KOPT-K1 (cell line): ENCODE results near the gene PLXNB2.

Experiments used
- H3K27ac ChIP-seq: fragments of 200-600 bp; sonication (generic); 2 replicates; pipeline ENCODE4 v1.5.1; 2016; ENCODE audit warnings: antibody characterized with exemption, mild to moderate bottlenecking, low read depth, low read length; ENCODE audit not compliant: poor library complexity, severe bottlenecking
- H3K36me3 ChIP-seq: fragments of 200-600 bp; sonication (generic); 2 replicates; pipeline ENCODE4 v1.5.1; 2017; ENCODE audit warnings: antibody characterized with exemption, mild to moderate bottlenecking, low read length, moderate library complexity; ENCODE audit not compliant: insufficient read depth
- H3K9me3 ChIP-seq: fragments of 200-600 bp; sonication (generic); 2 replicates; pipeline ENCODE4 v1.5.1; 2017; ENCODE audit warnings: antibody characterized with exemption, low read length, mild to moderate bottlenecking; ENCODE audit not compliant: insufficient read depth, poor library complexity, severe bottlenecking

PLXNB2 gene

DNA sequence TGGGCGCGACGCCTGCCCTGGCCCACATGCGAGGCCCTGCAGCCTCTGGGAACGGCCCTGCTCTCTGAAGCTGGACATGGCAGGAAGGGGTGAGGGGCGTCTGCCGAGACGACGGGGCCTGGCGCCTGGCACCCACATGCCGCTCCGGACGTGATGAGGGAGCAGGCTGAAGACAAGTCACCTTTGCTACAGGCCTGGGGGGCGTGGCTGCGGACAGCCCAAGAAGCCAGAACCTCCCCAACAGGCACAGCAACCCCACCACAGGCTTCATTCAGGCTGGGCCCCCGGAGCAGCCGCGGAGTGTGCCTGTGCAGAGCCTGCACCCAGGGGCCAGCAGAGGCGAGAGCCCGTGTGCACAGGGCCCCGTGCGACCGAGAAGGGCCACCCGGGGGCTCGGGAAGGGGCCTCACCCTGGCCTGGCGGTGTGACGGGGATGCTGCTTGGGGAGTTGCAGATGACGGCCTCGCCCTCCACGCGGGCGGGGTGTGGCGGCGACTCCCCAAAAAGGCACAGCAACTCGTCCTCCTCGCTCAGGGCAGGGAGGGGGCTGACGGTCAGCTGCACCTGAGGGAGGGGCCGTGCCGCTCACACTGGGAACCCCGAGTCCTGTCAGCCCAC, 20.6 kb downstream of the PLXNB2 start:
- Histone ChIP-seq H3K27ac (no peak overlapping the region), H3K9me3 (no peaks in the 10 kb centered on the region), H3K36me3 (no peaks in the 10 kb centered on the region)

- Histone ChIP-seq H3K9me3 (no peaks in the 10 kb centered on the region), H3K36me3 (no peaks in the 10 kb centered on the region), H3K27ac (no peak overlapping the region)
Observed at GRCh38 chr22:50286275-50286674, 21.2 kb downstream of the PLXNB2 start.

DNA sequence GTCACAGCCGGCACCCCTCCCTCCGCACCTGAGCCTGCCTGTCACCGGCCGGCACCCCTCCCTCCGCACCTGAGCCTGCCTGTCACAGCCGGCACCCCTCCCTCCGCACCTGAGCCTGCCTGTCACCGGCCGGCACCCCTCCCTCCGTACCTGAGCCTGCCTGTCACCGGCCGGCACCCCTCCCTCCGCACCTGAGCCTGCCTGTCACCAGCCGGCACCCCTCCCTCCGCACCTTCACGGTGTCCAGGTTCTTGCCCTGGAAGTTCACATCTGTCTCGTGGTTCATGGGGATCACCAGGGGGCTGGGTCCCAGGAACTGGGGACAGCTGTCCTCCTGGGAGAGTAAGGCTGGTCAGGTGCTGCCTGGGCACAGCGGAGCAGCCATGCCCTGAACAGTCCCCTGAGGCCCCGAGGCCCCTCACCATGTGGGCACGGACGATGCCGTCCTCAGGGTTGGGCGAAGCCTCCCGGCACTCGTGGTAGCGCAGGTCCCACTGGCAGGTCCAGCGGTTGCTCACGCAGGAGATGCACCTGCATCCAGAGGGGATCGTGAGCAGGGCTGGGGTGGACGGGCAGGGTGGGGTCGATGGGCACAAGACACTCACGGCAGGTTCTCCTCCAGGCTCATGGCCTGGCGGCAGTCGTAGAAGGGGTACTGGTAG, 21.7 kb downstream of the PLXNB2 start:
- Histone ChIP-seq H3K36me3 (no peaks in the 10 kb centered on the region), H3K27ac (no peak overlapping the region), H3K9me3 (no peaks in the 10 kb centered on the region)

DNA sequence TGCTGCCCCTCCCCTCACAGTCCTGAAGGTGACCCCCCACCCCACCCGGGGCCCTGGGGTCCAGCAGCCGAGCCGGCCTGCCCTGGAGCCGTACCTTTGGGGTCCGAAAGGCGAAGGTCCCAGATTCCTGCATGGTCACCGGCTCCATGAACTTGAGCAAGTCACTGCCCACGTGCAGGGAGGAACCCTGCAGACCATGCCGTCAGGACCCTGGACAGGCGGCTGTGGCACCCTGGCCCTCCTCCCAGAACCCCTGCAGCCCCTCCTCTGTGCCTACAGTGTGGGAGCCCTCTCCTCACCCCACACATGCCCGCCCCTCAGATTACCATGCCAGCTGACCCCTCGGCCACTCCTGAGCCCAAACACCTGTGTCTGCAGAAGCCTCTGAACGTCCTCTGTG, 23.0 kb downstream of the PLXNB2 start:
- Histone ChIP-seq H3K9me3 (no peaks in the 10 kb centered on the region), H3K36me3 (no peaks in the 10 kb centered on the region), H3K27ac (no peak overlapping the region)

GRCh38 chr22:50283821-50284220, 23.6 kb downstream of the PLXNB2 start:
- H3K27ac ChIP-seq, result no peak overlapping the region
- H3K9me3 ChIP-seq, result no peaks in the 10 kb centered on the region
- no peaks in the 10 kb centered on the region for H3K36me3 ChIP-seq

DNA sequence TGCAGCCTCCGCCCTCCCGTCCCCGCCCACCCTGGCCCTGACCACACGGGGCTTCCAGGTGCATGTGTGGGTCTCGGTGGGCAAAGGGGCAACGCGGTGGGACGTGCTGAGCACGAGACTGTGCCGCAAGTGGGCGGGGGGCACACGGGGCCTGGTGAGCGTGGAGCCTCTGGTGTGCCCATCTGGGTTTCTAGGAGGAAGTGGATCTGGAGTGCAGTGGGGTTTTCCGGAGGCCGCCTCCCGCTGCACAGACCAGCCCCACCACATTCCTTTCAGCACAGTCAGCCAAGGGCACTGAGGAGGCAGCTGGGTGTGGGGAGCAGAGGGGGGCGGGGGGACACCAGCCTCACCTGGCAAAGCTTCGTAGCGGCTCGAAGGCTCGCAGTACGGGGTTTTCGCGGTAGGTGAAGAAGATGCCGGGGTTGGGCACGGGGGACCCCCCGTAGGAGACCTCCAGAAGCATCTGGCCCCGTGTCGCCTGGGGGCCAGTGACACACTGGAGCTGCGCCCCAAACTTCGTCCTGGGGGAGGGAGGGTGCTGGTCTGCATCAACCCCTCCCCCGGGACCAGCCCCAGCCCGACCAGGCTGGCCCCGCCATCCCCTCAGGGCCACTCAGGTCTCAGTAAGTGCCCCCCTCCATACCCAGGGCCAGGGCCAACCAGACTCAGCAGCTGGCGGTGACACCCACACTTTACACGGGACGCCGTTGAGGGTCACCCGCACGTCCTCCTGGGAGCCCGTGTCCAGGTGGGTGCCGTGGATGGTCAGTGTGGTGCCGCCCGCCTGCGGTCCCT, 24.9 kb downstream of the PLXNB2 start:
- H3K27ac ChIP-seq, result no peak overlapping the region
- H3K9me3 ChIP-seq, result no peaks in the 10 kb centered on the region
- H3K36me3 ChIP-seq, result no peaks in the 10 kb centered on the region

- Histone ChIP-seq H3K36me3 (no peaks in the 10 kb centered on the region), H3K27ac (no peak overlapping the region), H3K9me3 (no peaks in the 10 kb centered on the region)
Observed at GRCh38 chr22:50281957-50282356, 25.5 kb downstream of the PLXNB2 start.

- H3K36me3 ChIP-seq, result no peaks in the 10 kb centered on the region
- no peaks in the 10 kb centered on the region for H3K9me3 ChIP-seq
- no peak overlapping the region for H3K27ac ChIP-seq
Observed at GRCh38 chr22:50281384-50281760, 26.1 kb downstream of the PLXNB2 start.

DNA sequence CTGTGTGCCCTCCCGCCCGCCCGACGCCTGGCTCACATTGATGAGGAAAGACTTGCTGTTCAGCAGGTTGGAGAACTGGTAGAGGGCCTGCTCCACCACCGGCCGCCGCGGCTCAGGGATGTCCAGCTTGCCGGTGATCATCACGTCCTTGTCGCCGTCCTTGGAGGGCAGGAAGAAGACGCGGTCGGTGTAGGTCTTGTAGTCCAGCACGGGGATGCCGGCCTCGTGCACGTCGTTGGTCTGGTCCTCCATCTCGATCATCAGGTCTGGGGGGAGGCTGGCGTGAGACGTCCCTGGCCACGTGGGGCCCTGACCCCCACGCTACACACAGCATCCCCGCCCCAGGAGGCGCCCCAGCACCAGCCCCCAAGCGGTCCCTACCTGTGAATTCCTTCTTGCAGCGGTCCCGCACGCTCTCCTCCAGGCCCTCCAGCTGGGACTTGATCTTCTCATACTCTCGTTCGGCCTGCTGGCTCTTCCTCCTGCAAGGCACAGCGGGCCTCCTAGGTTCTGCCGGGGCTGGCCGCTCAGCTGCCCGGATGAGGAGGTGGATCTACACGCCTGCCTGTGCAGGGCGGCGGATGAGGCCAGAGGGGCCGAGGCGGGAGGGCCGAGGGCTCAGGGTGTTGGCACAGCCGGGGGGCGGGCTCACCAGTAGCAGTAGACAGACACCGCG, 26.6 kb downstream of the PLXNB2 start:
- Histone ChIP-seq H3K27ac (no peak overlapping the region), H3K9me3 (no peaks in the 10 kb centered on the region), H3K36me3 (no peaks in the 10 kb centered on the region)

- H3K27ac ChIP-seq, result no peak overlapping the region
- no peaks in the 10 kb centered on the region for H3K36me3 ChIP-seq
- no peaks in the 10 kb centered on the region for H3K9me3 ChIP-seq
Observed at GRCh38 chr22:50280022-50280707, 27.3 kb downstream of the PLXNB2 start.

DNA sequence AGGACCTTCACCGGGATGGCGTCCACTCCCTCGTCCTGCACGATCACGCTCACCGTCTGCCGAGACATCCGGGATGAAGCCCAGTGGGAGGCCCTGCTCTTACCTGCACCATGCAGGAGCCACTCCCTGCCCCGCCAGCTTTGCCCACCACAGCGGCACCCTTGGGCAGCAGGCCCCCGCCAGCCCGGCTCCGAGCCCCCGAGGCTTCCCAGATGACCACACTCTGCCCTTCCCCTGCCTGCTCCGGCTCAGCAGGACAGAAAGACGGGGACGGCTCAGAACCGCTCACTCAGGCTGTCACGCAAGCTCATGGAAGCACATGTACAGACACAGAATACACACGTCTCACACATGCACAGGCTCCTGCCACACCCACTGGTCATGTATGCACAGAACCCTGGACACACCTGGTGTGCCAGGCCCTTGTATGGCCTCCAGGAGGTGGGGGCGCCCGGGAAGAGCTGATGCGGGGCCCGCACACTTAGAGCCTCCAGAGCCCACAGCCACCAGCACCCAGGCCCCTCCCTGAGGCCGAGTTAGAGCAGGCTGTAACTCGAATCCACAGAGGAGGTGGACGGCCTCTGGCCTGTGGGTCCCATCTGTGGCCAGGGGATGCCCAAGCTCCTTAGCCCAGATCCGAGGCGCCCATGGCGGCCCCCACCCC, 28.4 kb downstream of the PLXNB2 start:
- H3K36me3 ChIP-seq, result no peaks in the 10 kb centered on the region
- H3K27ac ChIP-seq, result no peak overlapping the region
- H3K9me3 ChIP-seq, result no peaks in the 10 kb centered on the region

DNA sequence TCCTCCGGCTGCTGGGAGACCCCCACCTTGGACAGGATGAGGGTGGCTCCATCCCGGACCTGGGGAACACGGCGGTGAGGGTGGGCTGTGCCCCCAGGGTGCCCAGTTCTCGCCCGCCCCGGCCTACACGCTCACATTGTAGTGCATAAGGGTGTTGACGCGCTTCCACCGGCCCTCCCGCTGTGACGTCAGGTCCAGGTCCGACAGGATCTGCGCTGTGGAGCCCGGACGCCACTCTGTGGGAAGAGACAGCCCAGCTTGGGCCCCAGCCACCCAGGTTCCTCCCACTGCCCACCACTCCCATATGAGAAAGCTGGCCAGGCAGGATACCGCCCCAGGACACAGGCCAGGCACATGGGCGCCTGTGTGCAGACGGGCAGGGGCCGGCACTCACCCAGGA, 29.0 kb downstream of the PLXNB2 start:
- Histone ChIP-seq H3K9me3 (no peaks in the 10 kb centered on the region), H3K36me3 (no peaks in the 10 kb centered on the region), H3K27ac (no peak overlapping the region)

GRCh38 chr22:50277761-50278160, 29.7 kb downstream of the PLXNB2 start:
- Histone ChIP-seq H3K9me3 (no peaks in the 10 kb centered on the region), H3K27ac (no peak overlapping the region), H3K36me3 (no peaks in the 10 kb centered on the region)

- Histone ChIP-seq H3K27ac (no peak overlapping the region), H3K36me3 (no peaks in the 10 kb centered on the region), H3K9me3 (no peaks in the 10 kb centered on the region)
Observed at GRCh38 chr22:50276143-50276542, 31.3 kb downstream of the PLXNB2 start.
